Activated T-helper 17 cell treated with anti-CD3 and anti-CD28 coated beads, Interleukin-2, amount 50 U/mL, for 72 hours (primary cell): ENCODE measurements around the gene COL24A1. TPM values are rescaled to one million over a fixed set of nuclear protein-coding genes. Genes with fewer than 3 reads are reported as not detected.

ENCODE experiments used
- ATAC-seq: fragments of 150-1000 bp; cut with Tn5 transposase; replicated peaks from 2 replicates; pipeline ENCODE4 v1.10.0; 2021; ENCODE audit warnings: mild to moderate bottlenecking, moderate library complexity
- H3K27ac Mint-ChIP-seq: one replicate; pipeline ENCODE4 v1.8.0; 2022; ENCODE audit warnings: mixed read lengths
- H3K27me3 Mint-ChIP-seq: one replicate; pipeline ENCODE4 v1.8.0; 2022; ENCODE audit warnings: mixed read lengths
- H3K36me3 Mint-ChIP-seq: one replicate; pipeline ENCODE4 v1.8.0; 2022; ENCODE audit warnings: low read depth, mild to moderate bottlenecking, mixed read lengths
- H3K4me1 Mint-ChIP-seq: one replicate; pipeline ENCODE4 v1.8.0; 2022; ENCODE audit warnings: mixed read lengths
- H3K4me3 Mint-ChIP-seq: one replicate; pipeline ENCODE4 v1.8.0; 2022; ENCODE audit warnings: mild to moderate bottlenecking, mixed read lengths
- H3K9me3 Mint-ChIP-seq: one replicate; pipeline ENCODE4 v1.8.0; 2022; ENCODE audit warnings: mixed read lengths
- total RNA-seq, 2 donors: library from RNA; stranded (reverse); gene quantifications; one replicate each; pipeline ENCODE4 v1.2.3, GENCODE V29; 2022

Gene COL24A1
- total RNA-seq, 2 donors from 2014 or later = not detected

DNA sequence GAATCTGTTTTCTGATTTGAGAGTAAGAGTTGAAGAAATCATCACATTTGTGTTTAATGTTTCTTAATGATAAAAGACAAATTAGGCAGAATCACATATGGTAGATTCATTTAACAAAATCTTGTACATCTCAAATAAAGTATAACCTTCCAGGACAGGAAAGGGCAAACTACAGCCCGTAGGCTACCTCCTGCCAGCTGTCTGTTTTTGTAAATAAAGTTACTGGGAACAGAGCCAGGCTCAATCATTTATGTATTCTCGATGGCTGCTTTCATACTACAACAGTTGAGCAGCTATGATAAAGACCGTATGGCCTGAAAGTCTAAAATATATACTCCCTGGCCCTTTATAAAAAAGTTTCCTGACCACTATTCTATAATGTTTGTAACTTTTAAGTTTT, 204.1 kb downstream of the COL24A1 start:
- H3K4me3 Mint-ChIP-seq = no peak overlapping the region
- H3K4me1 Mint-ChIP-seq = no peaks in the 10 kb centered on the region
- ATAC-seq = no peak
- H3K9me3 Mint-ChIP-seq = peaks cover 4% of the 10 kb centered on the region
- H3K27me3 Mint-ChIP-seq = no peaks in the 10 kb centered on the region
- H3K36me3 Mint-ChIP-seq = no peaks in the 10 kb centered on the region
- no peak overlapping the region for H3K27ac Mint-ChIP-seq

- no peak for ATAC-seq
- Mint-ChIP-seq H3K27me3 (no peaks in the 10 kb centered on the region), H3K4me3 (no peak overlapping the region), H3K27ac (no peak overlapping the region), H3K9me3 (no peaks in the 10 kb centered on the region), H3K4me1 (no peaks in the 10 kb centered on the region), H3K36me3 (no peaks in the 10 kb centered on the region)
Measured at GRCh38 chr1:85947186-85947585, 209.4 kb downstream of the COL24A1 start.

GRCh38 chr1:85943945-85944344, 212.6 kb downstream of the COL24A1 start:
- no peak for ATAC-seq
- Mint-ChIP-seq H3K4me3 (no peak overlapping the region), H3K36me3 (no peaks in the 10 kb centered on the region), H3K4me1 (no peaks in the 10 kb centered on the region), H3K27me3 (no peaks in the 10 kb centered on the region), H3K9me3 (no peaks in the 10 kb centered on the region), H3K27ac (no peak overlapping the region)

GRCh38 chr1:85943526-85943925, 213.0 kb downstream of the COL24A1 start:
- Mint-ChIP-seq H3K27me3 (no peaks in the 10 kb centered on the region), H3K4me1 (no peaks in the 10 kb centered on the region), H3K27ac (no peak overlapping the region), H3K4me3 (no peak overlapping the region), H3K36me3 (no peaks in the 10 kb centered on the region), H3K9me3 (no peaks in the 10 kb centered on the region)
- no peak for ATAC-seq

DNA sequence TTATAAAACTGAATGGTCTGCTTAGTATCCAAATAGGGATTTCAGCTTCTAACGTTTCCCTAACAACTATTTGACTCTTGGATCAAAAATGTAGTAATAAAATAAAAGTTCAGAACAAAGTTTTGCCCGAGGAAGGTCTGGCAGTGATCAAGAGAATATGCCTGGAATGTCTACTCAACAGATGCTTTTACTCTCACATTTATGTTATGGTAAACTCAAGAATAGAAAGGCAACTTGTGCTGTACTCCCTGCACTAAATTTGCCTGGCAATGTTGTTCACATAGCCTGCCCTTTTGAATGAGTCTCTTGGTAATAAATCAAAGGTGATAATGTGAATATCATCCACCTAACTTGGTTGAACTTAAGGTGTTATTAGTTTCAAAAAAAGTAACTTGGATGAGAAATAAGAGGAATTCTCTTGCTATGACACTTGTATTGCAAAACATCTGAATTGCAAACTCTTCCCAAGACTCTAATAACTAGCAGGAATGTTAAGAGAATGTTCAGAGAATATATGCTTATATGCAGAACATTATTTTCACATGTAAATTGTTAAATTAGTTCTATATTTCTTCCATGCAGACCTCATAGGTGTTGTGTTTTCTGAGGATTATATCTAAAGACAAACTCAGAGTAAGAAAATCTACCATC, 215.8 kb downstream of the COL24A1 start:
- H3K9me3 Mint-ChIP-seq = no peaks in the 10 kb centered on the region
- H3K4me3 Mint-ChIP-seq = no peak overlapping the region
- no peaks in the 10 kb centered on the region for H3K27me3 Mint-ChIP-seq
- no peaks in the 10 kb centered on the region for H3K36me3 Mint-ChIP-seq
- ATAC-seq = no peak
- no peak overlapping the region for H3K27ac Mint-ChIP-seq
- H3K4me1 Mint-ChIP-seq = no peaks in the 10 kb centered on the region

GRCh38 chr1:85938829-85939228, 217.7 kb downstream of the COL24A1 start:
- Mint-ChIP-seq H3K27ac (no peak overlapping the region), H3K27me3 (no peaks in the 10 kb centered on the region), H3K9me3 (no peaks in the 10 kb centered on the region), H3K36me3 (no peaks in the 10 kb centered on the region), H3K4me1 (no peaks in the 10 kb centered on the region), H3K4me3 (no peak overlapping the region)
- no peak for ATAC-seq

DNA sequence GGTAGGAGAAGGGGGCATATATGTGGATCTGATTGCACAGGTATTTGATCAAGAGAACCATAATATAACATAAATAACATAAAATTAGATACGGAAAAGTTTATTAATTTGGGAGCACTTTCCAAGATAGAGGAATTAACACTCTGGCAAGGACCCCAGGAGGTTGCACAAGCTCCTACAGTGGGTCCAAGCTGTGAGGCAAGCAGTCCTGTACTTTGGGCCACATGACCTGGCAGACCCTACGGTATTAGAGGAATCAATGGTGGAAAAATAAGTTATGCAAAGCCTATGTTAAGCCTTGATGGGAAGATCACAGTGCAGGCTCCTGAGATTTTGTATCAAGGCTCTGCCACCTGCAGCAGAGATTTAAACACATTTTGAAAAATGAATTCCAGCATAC, 220.1 kb downstream of the COL24A1 start:
- H3K4me1 Mint-ChIP-seq = no peaks in the 10 kb centered on the region
- ATAC-seq = no peak
- H3K9me3 Mint-ChIP-seq = no peaks in the 10 kb centered on the region
- no peaks in the 10 kb centered on the region for H3K27me3 Mint-ChIP-seq
- no peaks in the 10 kb centered on the region for H3K36me3 Mint-ChIP-seq
- H3K4me3 Mint-ChIP-seq = no peak overlapping the region
- no peak overlapping the region for H3K27ac Mint-ChIP-seq

DNA sequence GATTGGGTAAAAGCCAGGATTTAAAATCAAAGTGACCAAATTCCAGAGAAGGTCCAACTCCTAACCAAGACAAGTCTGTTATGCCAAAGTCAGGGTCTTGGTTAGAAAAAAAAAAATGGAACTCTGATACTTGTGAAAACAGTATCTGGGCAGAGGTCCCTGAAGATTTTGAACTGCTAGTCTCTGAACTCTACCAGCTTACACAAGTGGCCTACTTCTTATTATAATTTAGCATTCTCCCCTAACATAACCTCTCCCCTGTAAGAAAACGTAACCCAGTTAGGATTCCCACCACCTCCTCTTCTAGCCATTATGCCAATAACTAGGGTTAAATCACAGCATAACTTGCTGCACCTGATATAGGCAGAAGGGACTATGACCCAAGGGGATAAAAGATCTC, 220.5 kb downstream of the COL24A1 start:
- no peaks in the 10 kb centered on the region for H3K36me3 Mint-ChIP-seq
- no peaks in the 10 kb centered on the region for H3K9me3 Mint-ChIP-seq
- no peak overlapping the region for H3K27ac Mint-ChIP-seq
- H3K4me3 Mint-ChIP-seq = no peak overlapping the region
- ATAC-seq = no peak
- H3K4me1 Mint-ChIP-seq = no peaks in the 10 kb centered on the region
- no peaks in the 10 kb centered on the region for H3K27me3 Mint-ChIP-seq

GRCh38 chr1:85935234-85935633, 221.3 kb downstream of the COL24A1 start:
- no peak overlapping the region for H3K4me3 Mint-ChIP-seq
- no peaks in the 10 kb centered on the region for H3K27me3 Mint-ChIP-seq
- H3K27ac Mint-ChIP-seq = no peak overlapping the region
- H3K36me3 Mint-ChIP-seq = no peaks in the 10 kb centered on the region
- H3K9me3 Mint-ChIP-seq = no peaks in the 10 kb centered on the region
- H3K4me1 Mint-ChIP-seq = no peaks in the 10 kb centered on the region
- ATAC-seq = no peak

- Mint-ChIP-seq H3K4me3 (no peak overlapping the region), H3K4me1 (no peaks in the 10 kb centered on the region), H3K9me3 (no peaks in the 10 kb centered on the region), H3K36me3 (no peaks in the 10 kb centered on the region), H3K27me3 (no peaks in the 10 kb centered on the region), H3K27ac (no peak overlapping the region)
- no peak for ATAC-seq
Measured at GRCh38 chr1:85934516-85934915, 222.1 kb downstream of the COL24A1 start.

DNA sequence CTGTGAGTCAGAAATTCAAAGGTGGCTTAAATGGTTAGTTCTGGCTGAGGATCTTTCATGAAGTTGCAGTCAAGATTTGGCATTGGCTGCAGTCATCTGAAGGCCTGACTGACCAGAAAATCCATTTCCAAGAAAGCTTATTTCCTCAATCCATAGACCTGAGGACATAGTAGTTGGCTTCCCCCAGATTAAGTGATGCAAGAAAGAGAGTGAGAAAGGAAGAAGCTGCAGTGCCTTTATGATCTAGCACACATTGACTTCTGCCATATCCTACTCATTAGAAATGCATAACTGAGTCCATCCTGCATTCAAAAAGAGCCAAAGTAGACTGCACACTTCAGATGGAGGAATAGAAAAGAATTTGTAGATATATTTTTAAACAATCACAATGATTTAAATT, 222.6 kb downstream of the COL24A1 start:
- Mint-ChIP-seq H3K4me1 (no peaks in the 10 kb centered on the region), H3K9me3 (no peaks in the 10 kb centered on the region), H3K27me3 (no peaks in the 10 kb centered on the region), H3K4me3 (no peak overlapping the region), H3K36me3 (no peaks in the 10 kb centered on the region), H3K27ac (no peak overlapping the region)
- no peak for ATAC-seq

- Mint-ChIP-seq H3K27ac (no peak overlapping the region), H3K4me3 (no peak overlapping the region), H3K9me3 (no peaks in the 10 kb centered on the region), H3K36me3 (no peaks in the 10 kb centered on the region), H3K4me1 (no peaks in the 10 kb centered on the region), H3K27me3 (no peaks in the 10 kb centered on the region)
- ATAC-seq = no peak
Measured at GRCh38 chr1:85911742-85912141, 244.8 kb downstream of the COL24A1 start.

GRCh38 chr1:85900921-85901320, 255.7 kb downstream of the COL24A1 start:
- no peaks in the 10 kb centered on the region for H3K27me3 Mint-ChIP-seq
- no peak overlapping the region for H3K27ac Mint-ChIP-seq
- no peaks in the 10 kb centered on the region for H3K9me3 Mint-ChIP-seq
- no peak overlapping the region for H3K4me3 Mint-ChIP-seq
- H3K4me1 Mint-ChIP-seq = no peaks in the 10 kb centered on the region
- H3K36me3 Mint-ChIP-seq = no peaks in the 10 kb centered on the region
- no peak for ATAC-seq

- Mint-ChIP-seq H3K4me3 (no peak overlapping the region), H3K27ac (no peak overlapping the region), H3K36me3 (no peaks in the 10 kb centered on the region), H3K4me1 (no peaks in the 10 kb centered on the region), H3K9me3 (no peaks in the 10 kb centered on the region), H3K27me3 (no peaks in the 10 kb centered on the region)
- ATAC-seq = no peak
Measured at GRCh38 chr1:85898861-85899260, 257.7 kb downstream of the COL24A1 start.

DNA sequence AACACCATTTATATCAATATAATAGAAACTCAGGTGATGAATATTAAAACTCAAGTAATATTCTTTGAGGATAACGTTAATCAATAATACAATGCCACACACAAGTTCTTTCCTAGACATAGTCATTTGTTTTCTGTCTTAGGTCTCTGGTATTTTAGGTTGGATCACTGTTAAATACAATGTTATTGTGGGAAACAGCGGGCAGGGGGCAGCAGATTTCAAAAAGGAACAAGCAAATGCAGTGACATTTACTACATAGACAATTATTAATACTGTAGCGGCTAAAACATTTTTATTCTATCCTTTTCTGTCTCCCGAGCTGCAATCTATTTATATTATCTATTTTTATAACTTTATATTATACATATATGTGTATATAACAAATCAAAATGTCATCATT, 261.9 kb downstream of the COL24A1 start:
- Mint-ChIP-seq H3K27ac (no peak overlapping the region), H3K27me3 (peaks cover 3% of the 10 kb centered on the region), H3K9me3 (no peaks in the 10 kb centered on the region), H3K4me1 (no peaks in the 10 kb centered on the region), H3K36me3 (no peaks in the 10 kb centered on the region), H3K4me3 (no peak overlapping the region)
- no peak for ATAC-seq

DNA sequence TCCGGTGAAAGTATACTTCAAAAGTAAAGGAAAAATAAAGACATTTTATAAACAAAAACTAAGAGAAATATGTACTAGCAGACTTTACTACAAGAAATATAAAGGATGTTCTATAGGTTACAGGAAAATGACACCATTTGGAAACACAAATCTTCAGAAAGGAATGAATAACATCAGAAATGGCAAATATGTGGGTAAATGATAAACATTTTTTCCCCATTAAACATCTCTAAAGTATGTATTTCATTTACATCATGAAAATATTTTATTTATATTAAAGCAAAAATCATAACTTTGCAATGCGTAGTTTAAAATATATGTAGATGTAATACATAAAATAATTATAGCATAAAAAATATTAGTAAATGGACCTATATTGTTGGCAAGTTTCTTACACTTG, 264.2 kb downstream of the COL24A1 start:
- H3K27ac Mint-ChIP-seq = no peak overlapping the region
- H3K27me3 Mint-ChIP-seq = peaks cover 3% of the 10 kb centered on the region
- no peaks in the 10 kb centered on the region for H3K4me1 Mint-ChIP-seq
- no peaks in the 10 kb centered on the region for H3K36me3 Mint-ChIP-seq
- H3K9me3 Mint-ChIP-seq = no peaks in the 10 kb centered on the region
- no peak for ATAC-seq
- H3K4me3 Mint-ChIP-seq = no peak overlapping the region
